Cardiac muscle cell (in vitro differentiated cells and primary cell): ENCODE measurements around the gene PAGE3. TPM values are rescaled to one million over a fixed set of nuclear protein-coding genes. Genes with fewer than 3 reads are reported as not detected.

Experiments used
- DNase-seq, 2 donors: peaks; one replicate each; pipeline versions ENCODE4 v3.0.0 to v3.0.0-alpha.2; 2010 to 2017; ENCODE audit warnings: low read depth in 1 of 2, low spot score in 1 of 2
- H3K27ac ChIP-seq: fragments of 200-600 bp; sonication (generic); 2 replicates; pipeline ENCODE4 v1.5.1; 2016
- H3K27me3 ChIP-seq: fragments of 200-600 bp; sonication (generic); 2 replicates; pipeline ENCODE4 v1.6.0; 2016; ENCODE audit warnings: control low read depth
- H3K36me3 ChIP-seq: fragments of 200-600 bp; sonication (generic); 2 replicates; pipeline ENCODE4 v1.5.1; 2016; ENCODE audit warnings: control low read depth
- H3K4me1 ChIP-seq: fragments of 200-600 bp; sonication (generic); 2 replicates; pipeline ENCODE4 v1.8.1; 2017; ENCODE audit warnings: low read depth, mild to moderate bottlenecking, mixed run types
- H3K4me3 ChIP-seq: fragments of 200-600 bp; sonication (generic); 2 replicates; pipeline ENCODE4 v1.5.1; 2016; ENCODE audit warnings: mild to moderate bottlenecking
- H3K9me3 ChIP-seq: fragments of 200-600 bp; sonication (generic); 2 replicates; pipeline ENCODE4 v1.5.1; 2017; ENCODE audit warnings: low read depth, mild to moderate bottlenecking, control low read depth
- polyA plus RNA-seq: library from polyadenylated mRNA; unstranded; fragments of >200 nt; fragmentation: Nextera tagmentation; extraction: Ambion mirVana; gene quantifications from 2 replicates; pipeline ENCODE4 v1.2.1, GENCODE V29; 2016
- total RNA-seq: library from RNA; depleted of rRNA; stranded (reverse); fragments of >200 nt; gene quantifications from 2 replicates; pipeline ENCODE4 v1.2.3, GENCODE V29; 2016
- TF ChIP-seq, protein P1 (sequence below): IDR thresholded peaks from 2 replicates; pipeline ENCODE4 v1.5.1; 2012; ENCODE audit warnings: low read depth, mild to moderate bottlenecking, low read length

PAGE3 gene
- total RNA-seq (not detected in 2 replicates), polyA plus RNA-seq (not detected in 2 replicates)

DNA sequence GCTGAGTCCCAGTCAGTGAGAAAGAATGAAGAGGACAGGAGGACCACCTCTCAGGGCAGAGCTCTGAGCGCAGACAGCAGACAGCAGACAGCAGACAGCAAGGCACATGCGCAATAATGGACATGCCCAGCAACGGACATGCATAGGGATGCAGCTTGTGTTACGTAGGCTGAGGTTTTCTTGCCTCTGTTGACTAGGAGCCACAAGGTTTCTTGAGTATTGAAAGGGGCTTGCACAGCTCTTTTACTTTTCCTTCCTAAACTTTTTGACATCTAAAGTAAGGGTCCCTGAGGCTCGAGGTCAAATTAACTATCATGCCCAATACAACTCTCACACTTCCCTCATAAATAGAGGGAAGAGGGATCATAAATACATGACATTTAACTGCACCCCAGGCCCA is at the start of gene PAGE3:
Gene PAGE3 (minus strand): TSS at position 101 of the 400 bp plus-strand sequence. CDS start 1,013 bp downstream, outside the sequence.
- peaks cover 3% of the 10 kb centered on the region for H3K9me3 ChIP-seq
- H3K4me3 ChIP-seq, result no peak within 1 kb of the TSS
- no peaks in the 10 kb centered on the region for H3K4me1 ChIP-seq
- DNase-seq, result no peak
- TF ChIP-seq, protein P1, sequence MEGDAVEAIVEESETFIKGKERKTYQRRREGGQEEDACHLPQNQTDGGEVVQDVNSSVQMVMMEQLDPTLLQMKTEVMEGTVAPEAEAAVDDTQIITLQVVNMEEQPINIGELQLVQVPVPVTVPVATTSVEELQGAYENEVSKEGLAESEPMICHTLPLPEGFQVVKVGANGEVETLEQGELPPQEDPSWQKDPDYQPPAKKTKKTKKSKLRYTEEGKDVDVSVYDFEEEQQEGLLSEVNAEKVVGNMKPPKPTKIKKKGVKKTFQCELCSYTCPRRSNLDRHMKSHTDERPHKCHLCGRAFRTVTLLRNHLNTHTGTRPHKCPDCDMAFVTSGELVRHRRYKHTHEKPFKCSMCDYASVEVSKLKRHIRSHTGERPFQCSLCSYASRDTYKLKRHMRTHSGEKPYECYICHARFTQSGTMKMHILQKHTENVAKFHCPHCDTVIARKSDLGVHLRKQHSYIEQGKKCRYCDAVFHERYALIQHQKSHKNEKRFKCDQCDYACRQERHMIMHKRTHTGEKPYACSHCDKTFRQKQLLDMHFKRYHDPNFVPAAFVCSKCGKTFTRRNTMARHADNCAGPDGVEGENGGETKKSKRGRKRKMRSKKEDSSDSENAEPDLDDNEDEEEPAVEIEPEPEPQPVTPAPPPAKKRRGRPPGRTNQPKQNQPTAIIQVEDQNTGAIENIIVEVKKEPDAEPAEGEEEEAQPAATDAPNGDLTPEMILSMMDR, result no peak
- no peaks in the 10 kb centered on the region for H3K36me3 ChIP-seq
- H3K27me3 ChIP-seq, result no peaks in the 10 kb centered on the region
- no peak within 1 kb of the TSS for H3K27ac ChIP-seq

GRCh38 chrX:55312655-55313054 is 47.9 kb upstream of the PAGE3 start:
- TF ChIP-seq, protein P1, result no peak
- Histone ChIP-seq H3K36me3 (no peaks in the 10 kb centered on the region), H3K9me3 (no peaks in the 10 kb centered on the region), H3K27me3 (no peaks in the 10 kb centered on the region), H3K4me3 (no peak overlapping the region), H3K27ac (no peak overlapping the region), H3K4me1 (no peaks in the 10 kb centered on the region)
- DNase-seq, result no peak

DNA sequence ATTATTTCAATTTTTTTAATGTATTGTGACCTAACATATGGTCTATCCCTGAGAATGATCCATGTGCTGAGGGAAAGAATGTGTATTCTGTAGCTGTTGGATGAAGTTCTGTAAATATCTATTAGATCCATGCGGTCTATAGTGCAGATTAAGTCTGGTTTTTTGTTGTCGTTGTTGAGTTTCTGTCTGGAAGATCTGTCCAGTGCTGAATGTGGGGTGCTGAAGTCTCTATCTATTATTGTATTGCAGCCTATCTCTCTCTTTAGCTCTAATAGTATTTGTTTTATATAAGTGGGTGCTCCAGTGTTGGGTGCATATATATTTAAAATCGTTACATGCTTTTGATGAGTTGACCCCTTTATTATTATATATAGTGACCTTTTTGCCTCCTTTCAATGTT is 26.2 kb upstream of the PAGE3 start:
- no peaks in the 10 kb centered on the region for H3K27me3 ChIP-seq
- H3K27ac ChIP-seq, result no peak overlapping the region
- no peaks in the 10 kb centered on the region for H3K36me3 ChIP-seq
- H3K4me3 ChIP-seq, result no peak overlapping the region
- no peak for DNase-seq
- no peaks in the 10 kb centered on the region for H3K4me1 ChIP-seq
- TF ChIP-seq, protein P1, result no peak
- H3K9me3 ChIP-seq, result no peaks in the 10 kb centered on the region

GRCh38 chrX:55279832-55280231 is 15.1 kb upstream of the PAGE3 start:
- H3K4me1 ChIP-seq, result no peaks in the 10 kb centered on the region
- no peaks in the 10 kb centered on the region for H3K9me3 ChIP-seq
- H3K4me3 ChIP-seq, result no peak overlapping the region
- no peaks in the 10 kb centered on the region for H3K36me3 ChIP-seq
- DNase-seq, result no peak
- H3K27ac ChIP-seq, result no peak overlapping the region
- TF ChIP-seq, protein P1, result no peak
- H3K27me3 ChIP-seq, result no peaks in the 10 kb centered on the region

DNA sequence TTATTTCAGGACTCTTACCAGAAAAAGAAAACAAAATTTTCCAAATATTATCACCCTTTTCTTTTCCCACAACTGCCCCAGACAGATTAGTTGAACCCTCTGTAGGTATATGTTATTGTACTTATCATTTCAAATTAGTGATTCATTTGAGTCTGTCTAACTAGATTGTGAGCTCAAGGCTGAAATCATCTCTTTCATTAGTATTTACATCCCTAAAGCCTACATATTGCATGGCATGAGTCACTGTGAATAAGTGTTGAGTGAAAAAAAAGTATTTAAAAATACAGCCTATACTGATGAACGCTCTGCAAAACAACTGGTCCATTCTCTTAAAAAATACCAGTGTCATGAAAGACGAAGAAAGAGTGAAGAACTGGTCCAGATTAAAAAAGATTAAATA is 3.9 kb downstream of the PAGE3 start:
- Histone ChIP-seq H3K27ac (no peak overlapping the region), H3K4me1 (no peaks in the 10 kb centered on the region), H3K9me3 (peaks cover 3% of the 10 kb centered on the region), H3K27me3 (no peaks in the 10 kb centered on the region), H3K36me3 (no peaks in the 10 kb centered on the region), H3K4me3 (no peak overlapping the region)
- TF ChIP-seq, protein P1, result no peak
- no peak for DNase-seq

DNA sequence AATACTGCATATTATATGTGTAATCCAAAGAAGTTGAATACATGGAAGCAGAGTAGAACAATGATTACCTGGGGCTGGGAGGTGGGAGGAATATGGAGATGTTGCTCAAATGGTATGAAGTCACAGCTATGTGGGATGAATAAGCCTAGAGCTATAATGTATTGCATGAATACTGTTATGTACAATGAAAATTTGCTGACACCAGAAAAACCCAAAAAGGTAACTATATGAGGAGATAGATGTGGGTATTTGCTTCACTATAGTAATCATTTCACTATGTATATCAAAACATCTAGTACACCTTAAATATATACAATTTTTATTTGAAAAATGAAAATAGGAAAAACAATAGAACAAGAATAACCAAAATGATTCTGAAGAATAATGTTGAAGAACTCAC is 11.2 kb downstream of the PAGE3 start:
- Histone ChIP-seq H3K27me3 (no peaks in the 10 kb centered on the region), H3K4me1 (no peaks in the 10 kb centered on the region), H3K9me3 (peaks cover 3% of the 10 kb centered on the region), H3K4me3 (no peak overlapping the region), H3K27ac (no peak overlapping the region), H3K36me3 (no peaks in the 10 kb centered on the region)
- DNase-seq, result no peak
- TF ChIP-seq, protein P1, result no peak
